ENCODE data around the gene APOA4.

APOA4 gene

DNA sequence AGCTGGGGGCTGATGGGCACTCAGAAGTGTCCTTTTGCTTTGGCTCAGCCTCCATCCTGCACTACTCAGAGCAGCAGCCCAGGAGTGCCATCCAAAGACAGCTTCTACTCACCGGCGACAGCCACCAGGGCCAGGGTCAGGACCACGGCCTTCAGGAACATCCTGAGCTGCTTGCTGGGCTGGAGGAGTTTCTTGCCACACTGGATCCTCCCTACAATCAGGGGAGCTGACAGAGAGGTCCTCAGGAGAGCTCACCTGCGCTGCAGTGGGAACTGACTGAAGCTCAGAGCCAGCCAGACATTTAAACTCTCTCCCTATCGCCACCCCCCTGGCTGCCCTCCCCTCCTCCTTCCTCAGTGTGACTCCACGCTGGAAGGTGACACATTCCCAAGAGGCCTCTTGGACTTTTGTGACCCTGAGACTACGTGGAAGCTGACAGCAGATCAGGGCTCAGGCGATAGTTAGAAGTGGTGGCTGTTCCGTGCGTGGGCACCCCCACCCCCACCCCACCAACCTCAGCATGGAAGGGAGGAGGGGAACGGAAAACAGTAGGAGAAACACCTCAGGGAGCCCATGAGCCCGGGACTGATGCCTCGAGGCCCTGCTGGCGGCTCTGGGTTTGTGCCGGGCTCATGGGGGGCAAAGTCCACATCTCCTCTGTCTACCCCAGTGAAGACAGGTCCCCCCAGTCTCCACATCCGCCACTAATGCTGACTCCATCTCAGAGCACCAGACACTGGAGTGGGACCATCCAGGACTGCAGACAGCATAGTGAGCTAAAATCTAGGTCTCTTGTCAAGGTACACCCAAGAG, at the start of gene APOA4:
Gene APOA4 (minus strand): TSS at position 274 of the 813 bp plus-strand sequence. CDS start 113 bp downstream, at position 161.
- no peak for DNase-seq

DNA sequence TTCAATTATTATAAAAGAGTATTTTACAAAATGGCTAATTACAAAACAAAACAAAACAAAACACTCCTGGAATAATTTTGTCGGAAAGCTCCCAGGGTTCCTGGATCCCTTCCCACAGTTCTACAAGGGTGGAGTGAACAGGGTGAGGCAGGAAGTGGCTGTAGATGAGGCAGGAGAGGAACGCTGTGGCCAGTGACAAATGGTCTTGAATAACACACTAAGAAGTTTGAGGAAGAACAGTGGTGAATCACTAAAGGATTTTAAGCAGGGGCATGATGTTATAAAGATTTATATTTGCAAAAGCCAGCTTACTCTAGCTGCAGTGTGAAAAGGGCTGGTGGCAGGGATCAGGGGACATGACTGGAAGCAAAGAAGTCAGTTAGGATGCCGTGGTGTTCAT, 48.1 kb upstream of the APOA4 start:
- DNase-seq: no peak

DNA sequence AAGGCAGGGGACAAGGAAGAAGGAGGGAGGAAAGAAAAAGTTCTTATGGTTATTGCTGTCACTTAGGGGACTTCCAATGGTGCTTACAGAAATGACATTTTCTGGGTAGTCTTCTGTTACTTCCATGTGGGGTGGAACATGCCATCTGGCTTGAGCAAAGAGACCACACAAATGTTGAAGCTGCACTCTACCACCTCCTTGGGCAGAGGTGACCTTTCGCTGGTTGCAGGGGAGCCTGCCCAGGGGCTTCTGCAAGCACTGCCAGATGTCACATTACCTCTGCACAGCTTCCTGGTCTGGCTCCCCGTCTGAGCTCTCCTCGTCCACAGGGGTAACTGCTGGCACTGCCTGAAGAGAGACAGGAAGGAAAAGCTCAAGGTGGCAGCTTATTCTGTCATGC, 47.0 kb upstream of the APOA4 start:
- DNase-seq: no peak

DNA sequence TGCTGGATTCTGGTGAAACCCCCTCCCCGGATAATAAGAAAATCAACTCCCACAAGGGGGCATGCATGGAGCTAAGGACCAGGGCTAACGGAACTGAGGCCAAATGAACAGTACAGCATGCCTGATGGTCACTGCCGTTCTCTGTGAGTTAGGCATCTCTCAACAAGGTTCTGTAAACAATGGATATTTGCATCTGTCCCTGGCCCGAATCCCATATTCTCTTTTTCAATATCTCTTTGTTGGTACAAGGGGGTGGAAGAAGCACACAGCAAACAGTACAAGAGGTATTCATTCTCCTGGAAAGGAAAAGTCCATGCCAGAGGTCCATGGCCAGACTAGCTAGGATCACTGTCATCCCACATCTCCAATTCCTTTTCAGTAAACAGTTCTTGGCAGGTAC, 46.5 kb upstream of the APOA4 start:
- no peak for DNase-seq

DNA sequence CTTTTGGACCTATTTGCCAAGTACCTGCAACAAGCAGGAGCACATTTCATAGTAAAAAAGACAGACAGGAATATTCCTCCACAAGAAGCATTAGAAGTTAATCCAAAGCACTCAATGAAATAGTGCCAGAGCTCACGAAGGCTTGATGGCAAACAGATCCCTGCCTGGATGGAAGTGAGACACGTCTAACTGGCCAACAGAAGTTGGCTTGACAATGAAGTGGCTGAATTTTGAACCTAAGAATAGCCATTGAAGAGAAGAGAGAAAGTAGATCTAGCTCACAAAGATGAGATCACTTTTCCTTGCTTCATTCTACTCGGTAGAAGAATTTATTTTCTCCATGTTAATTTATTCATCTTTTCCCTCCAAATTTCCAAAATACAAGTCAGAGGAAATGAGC, 45.0 kb upstream of the APOA4 start:
- no peak for DNase-seq

DNA sequence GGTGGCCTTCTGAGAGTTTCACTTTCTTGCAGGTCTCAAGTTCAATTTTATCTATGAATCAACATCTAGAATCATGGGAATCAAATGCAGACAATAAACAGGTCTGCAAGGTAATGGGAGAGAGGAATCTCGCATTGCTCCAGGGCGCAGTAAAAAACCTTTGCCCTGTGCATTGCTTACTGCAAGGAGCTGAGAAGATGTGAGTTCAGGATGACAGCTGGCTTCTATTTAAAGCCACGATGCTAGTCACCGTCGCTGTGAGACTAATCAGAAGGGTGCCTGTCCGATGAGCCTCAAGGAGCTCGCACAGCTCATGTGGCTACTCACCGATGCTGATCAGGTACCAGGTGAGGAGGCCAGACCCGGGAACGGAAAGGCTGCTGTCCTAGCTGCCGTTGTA, 44.5 kb upstream of the APOA4 start:
- DNase-seq: no peak

DNA sequence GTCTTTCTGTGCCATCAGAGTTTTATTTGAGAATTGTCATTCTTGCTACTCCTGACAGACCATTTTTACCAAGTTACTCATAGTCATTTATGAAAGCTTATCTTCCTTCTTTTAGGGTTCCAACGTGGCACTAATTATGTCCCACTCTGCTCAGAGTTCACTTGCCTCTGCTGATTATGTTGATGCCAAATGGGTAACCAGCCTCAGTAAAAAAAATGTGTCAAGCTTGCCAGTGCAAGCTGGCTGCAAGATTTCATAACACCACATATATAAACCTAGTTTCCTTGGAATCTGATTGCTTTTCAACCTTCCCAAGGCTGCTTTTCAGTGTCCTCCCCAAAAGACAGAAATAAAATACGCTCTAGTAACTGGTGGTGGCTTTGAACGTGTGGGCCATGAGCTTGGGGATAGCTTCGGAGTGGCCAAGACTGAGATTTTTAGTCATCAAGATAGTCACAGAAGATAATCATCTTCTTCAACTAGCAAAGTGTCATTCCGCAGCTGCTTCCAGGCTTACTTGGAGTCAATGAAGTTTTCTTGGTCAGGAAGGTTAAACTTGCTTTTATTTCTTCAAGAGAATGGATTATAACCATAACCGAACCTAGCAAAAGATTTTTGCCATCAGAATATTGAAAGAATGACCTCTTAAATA, 43.8 kb upstream of the APOA4 start:
- DNase-seq: no peak

DNA sequence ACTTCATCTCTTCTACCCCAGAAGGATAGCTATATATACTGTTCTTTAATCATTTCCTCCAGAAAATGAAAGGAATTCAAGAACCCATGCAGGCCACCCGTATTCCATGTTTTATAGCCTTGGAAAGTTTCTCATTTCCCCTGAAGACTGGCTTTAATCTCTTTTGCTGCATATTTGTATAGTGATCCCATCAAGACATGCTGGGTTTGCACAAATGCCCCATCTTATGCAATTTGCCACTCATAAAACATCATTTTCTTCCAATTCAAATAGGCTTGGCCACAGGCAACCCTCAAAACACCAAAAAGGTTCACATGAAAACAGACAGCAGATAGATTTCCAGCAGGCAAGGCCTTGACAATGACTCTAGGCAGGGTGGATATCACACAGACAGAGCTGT, 42.6 kb upstream of the APOA4 start:
- DNase-seq: no peak

DNA sequence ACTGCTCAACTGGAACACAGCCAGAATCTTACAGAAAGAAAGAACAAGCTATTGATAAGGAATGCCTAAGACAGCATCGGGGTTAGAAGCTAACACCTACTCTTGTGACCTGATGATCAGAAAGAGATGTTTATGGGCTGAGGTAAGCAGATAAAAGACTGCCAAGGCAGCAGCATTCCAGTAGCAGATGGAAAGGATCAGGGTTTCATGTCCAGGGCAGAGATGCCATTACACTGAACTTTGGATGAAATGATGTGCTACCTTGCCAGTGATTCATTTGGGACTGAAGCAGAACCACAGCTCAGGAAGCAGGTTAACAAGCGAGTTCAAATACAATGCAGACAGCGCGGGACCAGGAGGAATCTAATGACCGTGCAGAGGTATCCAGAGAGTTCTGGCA, 41.4 kb upstream of the APOA4 start:
- no peak for DNase-seq

DNA sequence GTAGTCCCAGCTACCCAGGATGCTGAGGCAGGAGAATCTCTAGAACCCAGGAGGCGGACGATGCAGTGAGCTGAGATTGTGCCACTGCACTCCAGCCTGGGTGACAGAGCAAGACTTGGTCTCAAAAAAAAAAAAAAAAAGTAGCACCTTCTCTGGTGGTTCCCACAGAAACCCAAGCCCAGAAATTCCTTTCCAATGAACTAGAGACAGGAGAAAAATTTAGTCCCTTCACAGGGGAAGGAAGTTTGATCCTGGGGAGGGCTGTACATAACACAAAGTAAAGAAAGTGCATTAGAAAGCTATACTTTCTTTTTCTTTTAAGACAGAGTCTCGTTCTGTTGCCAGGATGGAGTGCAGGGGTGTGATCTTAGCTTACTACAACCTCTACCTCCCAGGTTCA, 39.8 kb upstream of the APOA4 start:
- DNase-seq: no peak

DNA sequence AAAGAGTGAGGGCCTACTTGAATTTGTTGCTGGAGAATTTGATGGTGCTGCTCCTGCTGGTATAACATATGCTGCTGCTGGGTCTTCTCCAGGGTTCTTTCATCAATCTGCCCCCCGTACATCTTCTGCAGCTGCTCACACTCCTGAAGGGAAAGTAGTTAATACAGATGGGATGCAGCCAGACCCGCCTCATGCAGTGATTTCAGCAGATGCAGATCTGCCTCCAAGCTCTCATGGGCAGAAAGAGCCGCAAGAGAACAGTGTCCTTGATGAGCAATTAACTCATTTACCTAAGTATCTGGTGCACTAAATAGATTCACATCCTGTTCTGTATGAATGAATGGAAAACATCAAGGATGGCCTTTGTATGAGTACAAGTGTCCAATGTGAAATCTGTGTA, 39.1 kb upstream of the APOA4 start:
- no peak for DNase-seq

DNA sequence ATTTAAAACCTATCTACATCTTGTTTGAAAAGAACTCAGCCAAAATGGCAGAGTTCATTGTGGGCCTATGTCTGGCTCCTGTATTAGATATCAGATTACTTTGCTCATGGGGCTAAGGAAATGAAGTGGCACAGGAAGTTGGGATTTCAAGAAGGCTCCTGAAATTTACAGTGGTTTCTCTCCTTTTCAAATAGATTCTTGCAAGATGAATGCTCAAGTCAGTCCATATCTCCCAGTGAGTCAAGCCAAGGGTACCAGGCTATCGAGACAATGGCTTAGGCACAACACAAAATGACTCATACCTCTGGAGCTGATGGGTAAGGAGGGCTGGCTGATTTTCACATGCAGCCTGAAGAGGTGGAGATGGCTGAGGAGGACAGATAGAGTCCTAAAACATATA, 38.4 kb upstream of the APOA4 start:
- no peak for DNase-seq

DNA sequence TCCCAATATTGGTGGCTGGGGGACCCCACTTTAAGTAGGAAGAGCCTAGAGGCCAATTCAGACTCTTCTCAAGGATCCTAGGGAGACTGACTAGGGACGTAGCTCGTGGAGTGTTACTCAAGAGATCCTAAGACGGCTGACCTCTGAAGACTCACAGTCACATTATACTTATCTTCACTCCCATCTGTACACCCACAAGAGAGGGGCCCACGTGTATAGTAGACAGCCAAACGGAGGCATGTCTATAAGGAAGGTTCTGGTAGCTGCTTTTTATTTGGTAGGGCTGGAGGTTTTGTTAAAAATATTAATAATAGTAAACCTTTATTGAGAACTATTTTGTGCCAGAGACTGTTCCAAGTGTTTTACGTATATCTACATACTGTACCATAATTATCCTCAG, 37.2 kb upstream of the APOA4 start:
- DNase-seq: no peak

DNA sequence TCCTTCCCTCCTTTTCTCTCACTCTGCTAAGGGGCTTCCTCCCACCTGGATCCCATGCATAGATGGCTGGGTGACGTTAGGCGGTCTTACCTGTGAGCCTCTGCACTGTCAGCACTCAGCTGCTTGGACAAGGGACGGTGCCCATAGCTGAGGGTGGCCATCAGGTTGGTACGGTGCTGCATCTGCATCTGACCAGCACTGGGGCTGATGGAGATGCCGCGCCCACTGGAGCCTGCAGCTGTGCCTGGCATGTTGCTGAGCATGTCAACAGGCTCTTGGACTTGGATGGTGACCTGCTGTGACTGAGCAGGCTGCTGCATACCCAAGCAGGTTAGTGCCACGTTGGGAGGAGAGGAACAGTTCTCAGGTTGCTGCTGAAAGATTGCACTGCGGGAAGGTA, 36.1 kb upstream of the APOA4 start:
- DNase-seq: no peak

DNA sequence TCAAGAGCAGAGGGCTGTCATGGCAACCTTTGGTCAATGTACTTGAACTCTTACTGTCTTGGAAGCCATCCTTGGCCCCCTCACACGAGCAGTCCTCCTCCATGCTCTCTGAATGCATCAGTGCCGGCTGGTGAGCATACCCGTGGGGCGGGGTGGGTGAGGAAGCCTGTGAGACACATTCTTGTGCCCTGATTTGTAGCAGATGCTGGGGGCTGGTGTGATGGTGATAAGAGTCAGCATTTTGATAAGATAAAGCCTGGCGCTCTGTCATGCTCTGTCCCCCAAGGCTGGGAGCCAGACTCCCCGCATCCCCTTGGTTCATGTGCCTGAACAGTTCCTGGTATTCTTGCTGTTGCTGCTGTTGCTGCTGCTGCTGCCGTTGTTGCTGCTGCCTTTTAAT, 34.8 kb upstream of the APOA4 start:
- no peak for DNase-seq

DNA sequence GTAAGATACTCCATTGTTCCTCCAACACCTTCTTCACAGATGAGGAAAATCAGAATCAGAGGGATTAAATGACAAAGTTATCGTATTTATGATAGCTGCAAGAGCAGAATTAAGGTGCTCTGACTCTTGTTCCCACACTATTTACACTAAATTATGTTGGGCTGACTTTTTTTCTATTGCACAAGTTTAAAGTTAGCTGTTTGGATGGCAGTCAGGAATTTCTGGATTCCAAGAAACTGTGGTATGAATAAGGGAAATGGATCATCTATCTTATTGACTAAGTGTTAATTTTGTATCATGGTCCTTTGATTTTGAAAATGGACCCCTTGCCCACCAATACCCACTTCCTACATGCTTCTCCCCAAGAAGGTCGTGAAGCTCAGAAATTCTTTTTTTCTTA, 34.2 kb upstream of the APOA4 start:
- no peak for DNase-seq

DNA sequence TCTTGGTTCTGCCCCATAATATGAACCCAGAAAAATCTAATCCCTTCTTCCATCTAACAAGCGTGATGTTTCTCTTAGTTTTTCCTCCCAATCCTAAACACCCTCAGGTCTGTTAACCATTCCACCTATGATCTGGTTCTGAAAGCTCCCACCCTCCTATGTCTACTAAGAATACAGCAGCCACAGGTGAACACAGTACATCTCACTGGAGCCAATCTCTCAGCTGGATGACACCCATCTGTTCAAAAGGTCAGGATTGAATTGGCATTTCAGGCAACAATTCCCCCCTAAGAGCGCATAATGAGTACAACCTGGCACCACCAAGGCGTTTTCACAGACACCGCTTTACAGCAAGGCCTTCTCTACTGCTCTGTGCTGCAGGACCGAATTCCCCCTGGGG, 33.3 kb upstream of the APOA4 start:
- no peak for DNase-seq

DNA sequence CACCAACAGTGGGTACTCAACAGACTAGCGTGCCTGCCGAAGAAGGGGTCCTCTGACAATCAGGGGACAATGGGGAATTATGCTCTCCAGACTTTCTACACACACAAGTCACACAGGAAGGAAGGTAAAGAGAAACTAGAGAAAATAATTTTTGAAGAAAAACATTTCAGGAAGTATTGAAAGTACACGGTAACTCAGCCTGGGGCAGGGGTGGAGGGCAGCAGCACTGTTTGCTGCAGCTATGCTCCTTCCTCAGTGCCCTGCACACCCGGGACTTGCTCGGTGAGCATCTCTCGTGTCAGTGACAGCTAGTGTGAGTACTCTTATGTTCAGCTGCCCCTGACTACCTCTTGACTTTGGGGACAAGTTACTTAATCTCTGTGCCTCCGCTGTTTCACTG, 32.3 kb upstream of the APOA4 start:
- no peak for DNase-seq

DNA sequence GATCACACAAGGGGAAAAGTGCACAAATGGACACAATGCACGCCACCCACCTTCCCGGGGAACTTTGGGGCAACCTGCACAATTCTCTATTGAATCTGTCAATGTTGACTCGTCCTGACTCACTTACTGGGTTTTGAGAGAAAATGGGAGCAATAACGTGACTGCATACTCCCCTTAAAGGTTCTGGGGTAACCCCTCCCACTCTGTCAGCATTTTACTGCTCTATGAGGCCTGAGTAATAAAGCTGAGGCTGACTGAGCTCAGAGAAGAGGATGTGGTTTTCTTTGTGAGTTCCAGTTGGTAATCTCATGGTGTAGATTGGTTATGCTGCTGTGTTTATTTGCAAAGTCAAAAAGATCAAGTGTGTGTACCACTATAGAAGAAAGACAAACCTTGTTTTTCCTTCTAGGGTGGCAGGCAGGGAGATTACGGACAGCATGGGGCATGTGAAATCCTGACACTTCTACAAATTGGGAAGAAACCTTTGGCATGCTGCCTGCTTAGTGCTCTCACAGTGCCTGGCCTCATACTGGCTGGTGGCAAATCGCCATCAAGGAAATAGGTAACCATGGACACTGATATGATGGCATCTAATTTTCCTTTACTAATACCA, 30.5 kb upstream of the APOA4 start:
- no peak for DNase-seq

DNA sequence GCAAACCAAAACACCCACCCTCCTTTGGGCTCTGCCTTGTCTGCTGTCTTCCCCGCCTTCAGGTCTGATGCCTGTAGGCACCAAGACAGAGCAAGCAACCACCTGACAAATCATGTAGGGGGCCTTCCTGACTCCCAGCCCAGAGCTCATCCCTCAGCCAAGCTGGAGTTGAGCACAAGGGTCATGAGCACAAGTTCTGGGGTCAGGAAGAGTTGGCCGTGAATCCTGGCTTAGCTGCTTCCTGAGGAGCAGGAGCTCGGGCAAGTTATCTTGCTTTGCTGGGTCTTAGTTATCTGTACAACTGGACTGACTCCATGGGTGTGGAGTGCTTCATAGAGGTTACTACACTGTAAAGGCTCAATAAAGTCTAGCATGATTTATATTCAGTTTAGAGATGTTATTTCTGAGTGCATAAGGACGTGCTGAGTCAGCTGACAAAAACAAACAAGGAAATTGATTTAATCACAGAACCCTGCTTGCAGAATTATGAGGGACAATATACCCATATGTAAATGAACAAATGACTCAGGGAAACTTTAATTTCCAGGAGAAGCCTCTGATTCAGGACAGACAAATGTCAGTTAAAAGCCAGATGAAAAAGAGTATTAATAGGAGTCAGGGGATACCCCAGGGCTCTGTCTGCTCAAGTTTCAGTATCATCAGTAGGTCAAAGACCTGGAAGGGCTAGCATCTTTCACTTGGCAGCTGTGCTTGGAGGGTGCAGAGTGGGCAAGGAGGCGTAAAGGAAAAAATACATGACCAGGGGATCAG, 29.3 kb upstream of the APOA4 start:
- DNase-seq: no peak

DNA sequence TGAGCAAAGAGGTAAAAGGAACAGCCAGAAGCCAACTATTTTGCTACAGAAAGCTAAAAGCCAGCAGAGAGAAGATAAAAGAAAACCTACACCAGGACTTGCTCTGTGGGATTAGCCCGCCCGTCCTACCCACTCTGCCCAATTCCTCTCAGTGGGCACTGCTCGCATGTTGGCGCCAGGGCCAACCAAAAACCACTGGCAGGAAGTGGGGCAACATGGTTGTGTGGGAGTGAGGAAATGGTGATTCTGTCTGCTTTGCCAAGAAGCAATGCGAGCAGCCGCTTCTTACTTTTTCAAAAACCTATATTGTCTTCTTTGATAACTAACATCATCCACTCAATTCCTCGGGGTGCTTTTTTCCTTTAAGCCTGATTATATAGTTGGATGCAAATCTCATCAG, 28.5 kb upstream of the APOA4 start:
- no peak for DNase-seq

DNA sequence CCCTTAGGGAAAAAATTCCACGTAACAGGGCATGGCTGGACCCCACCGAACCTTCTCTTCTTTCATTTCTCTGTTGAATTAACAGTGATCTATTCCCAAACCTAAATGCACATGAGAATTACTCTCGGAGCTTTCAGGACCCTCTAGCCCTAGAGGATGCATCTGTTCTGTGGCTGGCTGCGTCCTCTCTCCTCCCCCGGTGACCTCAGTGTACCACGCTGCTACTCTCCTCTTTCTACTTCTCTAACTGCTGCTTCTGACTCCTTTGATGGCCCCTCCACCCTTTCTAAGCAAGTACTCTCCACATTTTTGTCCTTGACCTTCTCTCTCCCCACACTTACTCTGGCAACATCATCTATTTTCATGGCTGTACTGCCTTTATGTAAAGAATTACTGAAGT, 26.4 kb upstream of the APOA4 start:
- no peak for DNase-seq

DNA sequence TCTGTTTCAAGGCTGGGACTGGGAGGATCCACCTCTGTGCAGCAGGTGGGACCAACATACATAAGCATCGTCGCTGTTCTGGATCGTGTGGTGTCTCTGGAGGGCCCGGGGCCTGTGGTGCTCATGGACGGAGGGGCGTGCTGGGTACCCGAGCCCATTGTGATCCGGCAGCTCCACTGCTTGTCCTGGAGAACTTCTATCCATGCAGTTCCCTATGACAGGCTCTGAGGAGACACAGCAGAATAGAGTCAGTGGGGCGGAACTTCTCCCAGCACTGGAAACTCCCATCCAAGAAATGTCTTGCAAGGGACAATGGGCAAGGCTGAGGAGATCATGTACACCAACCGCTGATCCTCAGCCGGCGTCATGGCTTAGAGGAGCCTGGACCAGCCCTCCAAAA, 26.0 kb upstream of the APOA4 start:
- no peak for DNase-seq

DNA sequence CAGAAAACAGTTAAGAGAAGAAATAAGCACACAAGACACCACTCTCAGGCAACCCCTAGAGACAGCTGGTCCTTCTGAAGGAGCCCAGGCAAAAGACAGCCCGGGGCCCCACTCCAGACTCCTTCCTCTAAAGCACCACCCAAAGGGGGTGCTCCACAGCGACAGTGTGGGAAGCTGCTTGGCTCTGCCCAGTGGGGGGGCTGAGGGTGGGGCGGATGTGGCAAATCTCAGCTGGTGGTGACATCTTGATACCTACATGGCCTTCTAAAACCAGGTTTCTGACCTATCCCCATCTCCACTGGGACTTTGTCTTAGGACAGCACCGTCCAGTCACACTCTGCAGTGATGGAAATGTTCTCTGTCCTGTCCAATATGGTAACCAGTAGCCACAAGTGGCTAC, 24.5 kb upstream of the APOA4 start:
- no peak for DNase-seq
